K562 (cell line): ENCODE measurements around the gene NPC1L1. TPM values are rescaled to one million over a fixed set of nuclear protein-coding genes. Genes with fewer than 3 reads are reported as not detected.

Experiments used
- ATAC-seq: fragments of 200-7000 bp; cut with Tn5 transposase; 3 replicates; pipeline ENCODE4 v1.9.1; 2020; ENCODE audit warnings: moderate library complexity
- BruUV-seq: library from RNA; stranded (reverse); fragments of 400-500 nt; replicated peaks from 2 replicates; lab custom pipeline; 2021; lab: Mats Ljungman, UMichigan
- CTCF ChIA-PET: fragments of 300-600 bp; formaldehyde crosslinking; extraction: SDS; loops from one replicate; lab custom pipeline; 2021; ENCODE audit warnings: low intra/inter-chr PET ratio; lab: Yijun Ruan, JAX
- POLR2A ChIA-PET: fragments of 300-600, 350-650 bp; sonication (Branson Sonifier 250); formaldehyde crosslinking; extraction: SDS; loops from one replicate; lab custom pipeline; 2021; ENCODE audit warnings: antibody characterized with exemption, inconsistent platforms; lab: Yijun Ruan, JAX
- DNase-seq, 4 experiments: peaks; one replicate each; pipeline versions ENCODE4 v3.0.0 to v3.0.0-alpha.2; 2011 to 2018; ENCODE audit warnings: low spot score in 3 of 4, mixed read lengths in 3 of 4; ENCODE audit errors: extremely low read depth in 1 of 4
- FAIRE-seq: peaks from 2 replicates; lab custom pipeline; 2011; peaks lifted over from hg19 to GRCh38; lab: Jason Lieb, UNC
- H2AFZ ChIP-seq: 2 replicates; pipeline ENCODE4 v1.6.0; 2011; ENCODE audit warnings: low read depth, low read length, control low read depth, inconsistent platforms
- H3K27ac ChIP-seq: fragments of 200-600 bp; 3 replicates; pipeline ENCODE4 v1.8.0; 2011; ENCODE audit warnings: low read depth, mild to moderate bottlenecking, control low read depth, inconsistent platforms, low read length, moderate library complexity, mixed read lengths; ENCODE audit errors: extremely low read depth
- H3K27me3 ChIP-seq, 2 experiments: fragments of 300-600 bp in 1 of 2; 2 replicates in 1 of 2; 3 replicates in 1 of 2; pipeline versions ENCODE4 v1.6.0 to v1.8.0; 2011; ENCODE audit warnings: inconsistent platforms in 2 of 2, low read length in 2 of 2, mild to moderate bottlenecking in 1 of 2, mixed read lengths in 1 of 2, moderate library complexity in 1 of 2; ENCODE audit not compliant: control insufficient read depth in 2 of 2, insufficient read depth in 2 of 2
- H3K36me3 ChIP-seq: fragments of 300-600 bp; 3 replicates; pipeline ENCODE4 v1.8.0; 2011; ENCODE audit warnings: mild to moderate bottlenecking, low read length, inconsistent platforms; ENCODE audit not compliant: control insufficient read depth, insufficient read depth
- H3K4me1 ChIP-seq, 2 experiments: fragments of 200-600 bp in 1 of 2; replicated peaks in 1 of 2; 2 replicates in 1 of 2; 3 replicates in 1 of 2; pipeline versions ENCODE4 v1.5.1 to v1.8.0; 2011; ENCODE audit warnings: inconsistent platforms in 2 of 2, low read length in 2 of 2, mild to moderate bottlenecking in 1 of 2, mixed read lengths in 1 of 2, moderate library complexity in 1 of 2; ENCODE audit not compliant: control insufficient read depth in 2 of 2, insufficient read depth in 2 of 2
- H3K4me2 ChIP-seq: 2 replicates; pipeline ENCODE4 v1.6.1; 2011; ENCODE audit warnings: low read length, control low read depth, inconsistent platforms, mixed read lengths; ENCODE audit not compliant: insufficient read depth
- H3K4me3 ChIP-seq: fragments of 200-600 bp; sonication (generic), shearing (Covaris generic); 2 replicates; pipeline ENCODE4 v1.5.1; 2016; ENCODE audit warnings: control low read depth, inconsistent platforms
- H3K79me2 ChIP-seq: fragments of 200-600 bp; 3 replicates; pipeline ENCODE4 v1.8.0; 2011; ENCODE audit warnings: low read length, inconsistent platforms; ENCODE audit not compliant: control insufficient read depth, insufficient read depth
- H3K9ac ChIP-seq, 2 experiments: 2 replicates each; pipeline versions ENCODE4 v1.6.0 to v1.6.1; 2011; ENCODE audit warnings: low read depth in 2 of 2, low read length in 2 of 2, control low read depth in 1 of 2, inconsistent platforms in 1 of 2, mild to moderate bottlenecking in 1 of 2, mixed read lengths in 1 of 2; ENCODE audit not compliant: insufficient read depth in 1 of 2
- H3K9me1 ChIP-seq: one replicate; pipeline ENCODE4 v1.6.0; 2011; ENCODE audit warnings: inconsistent platforms, mild to moderate bottlenecking, low read length, moderate library complexity; ENCODE audit not compliant: control insufficient read depth, insufficient read depth
- H3K9me3 ChIP-seq: replicated peaks from 2 replicates; pipeline ENCODE4 v1.5.1; 2011; ENCODE audit warnings: low read depth, low read length, inconsistent platforms; ENCODE audit not compliant: control insufficient read depth, insufficient read depth
- H4K20me1 ChIP-seq: replicated peaks from 2 replicates; pipeline ENCODE4 v1.6.1; 2011; ENCODE audit warnings: low read length, inconsistent platforms, mixed read lengths; ENCODE audit not compliant: control insufficient read depth, insufficient read depth
- RUNX1 ChIP-seq: sonication (generic); IDR thresholded peaks from 2 replicates; pipeline ENCODE4 v1.6.1; 2016; ENCODE audit warnings: antibody characterized with exemption, low read depth
- WGBS: fragments of 100-300 bp; shearing (Covaris generic); methylation state at CpG from one replicate; pipeline ENCODE4 v1.1.6; 2016; ENCODE audit warnings: low coverage, mixed read lengths; ENCODE audit not compliant: insufficient coverage; ENCODE audit errors: missing lambda C conversion rate; 5-methylcytosine and 5-hydroxymethylcytosine counted together
- in situ Hi-C: fragments of 300-500 bp; cut with MboI; formaldehyde crosslinking; loops from 4 replicates; pipeline ENCODE4 v1.15.0; 2018; ENCODE audit warnings: inconsistent platforms, mixed read lengths
- intact Hi-C: fragments of 100-400 bp; cut with micrococcal nuclease; formaldehyde crosslinking; loops from 2 replicates; pipeline ENCODE4 v1.14.2; 2022
- polyA plus RNA-seq, 8 experiments: library from polyadenylated mRNA; depleted of rRNA in 4 of 8; stranded (reverse) in 5 of 8; unstranded in 3 of 8; fragments of >200 nt; fragmentation: Nextera tagmentation in 2 of 8; fragmentation: Illumina TruSeq in 1 of 8; extraction: Ambion mirVana in 2 of 8; extraction: Trizol in 1 of 8; gene quantifications; 2 replicates each; pipeline versions ENCODE4 v1.2.1 to v1.2.3, GENCODE V29; 2011 to 2014; ENCODE audit warnings: inconsistent platforms in 1 of 8, missing spikeins in 1 of 8
- small RNA-seq: library from RNA; depleted of rRNA; stranded (forward); fragments of <200 nt; gene quantifications from one replicate; pipeline ENCODE3, GENCODE V24; 2014
- total RNA-seq, 7 experiments: library from RNA; depleted of rRNA in 6 of 7; stranded (reverse); fragments of >200 nt in 6 of 7; fragmentation: Illumina TruSeq in 2 of 7; extraction: Trizol in 2 of 7; gene quantifications; 2 replicates each; pipeline versions ENCODE4 v1.2.1 to v1.2.3, GENCODE V29; 2011 to 2021; ENCODE audit warnings: low replicate concordance in 1 of 7
- TF ChIP-seq, protein P1 (sequence below), 3 experiments: IDR thresholded peaks in 2 of 3; conservative IDR thresholded peaks in 1 of 3; 2 replicates each; pipeline ENCODE4 v1.5.1; 2011 to 2012; ENCODE audit warnings: low read length in 3 of 3, mild to moderate bottlenecking in 3 of 3, control low read depth in 2 of 3, improper control_type of control experiment in 1 of 3, inconsistent platforms in 1 of 3, low read depth in 1 of 3, mixed read lengths in 1 of 3, moderate library complexity in 1 of 3; ENCODE audit not compliant: insufficient read depth in 2 of 3

Gene NPC1L1
- total and polyA plus RNA-seq, 9 of the 15 experiments (the other 6 are each of a cell fraction or from before 2014, with no cell fraction given), result 0.01 to 0.18 (median 0.07) TPM; not detected in 4

DNA sequence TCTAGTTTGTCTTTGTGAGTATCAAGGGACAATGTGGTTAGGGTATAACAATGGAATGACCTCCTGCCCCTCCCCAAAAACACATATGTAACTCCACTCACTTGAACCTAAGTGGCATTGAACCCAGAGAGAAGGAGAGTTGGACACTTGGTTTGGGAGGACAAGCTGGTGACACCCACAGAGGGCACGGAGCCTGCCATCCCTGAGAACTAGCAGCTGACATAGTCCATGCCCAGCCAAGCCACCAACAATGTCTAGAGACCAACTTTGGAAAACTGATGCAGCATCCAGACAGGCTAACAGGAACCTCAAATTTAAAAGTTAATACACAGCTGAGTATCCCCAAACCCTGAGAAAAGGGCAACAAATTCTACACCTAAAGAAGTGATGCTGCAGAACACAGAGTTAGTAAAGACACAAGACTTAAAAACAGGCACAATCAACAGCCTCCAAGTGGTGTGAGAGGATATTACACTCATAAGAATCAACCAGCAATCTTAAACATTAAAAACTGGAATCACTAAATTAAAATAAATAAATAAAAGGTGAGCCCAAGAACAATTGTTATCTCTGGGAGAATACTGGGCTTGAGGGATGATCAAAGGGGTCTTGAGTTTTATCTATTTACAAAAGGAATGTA is 77.8 kb downstream of the NPC1L1 start:
- Histone ChIP-seq H3K4me3 (no peak overlapping the region), H3K27me3 (no peaks in the 10 kb centered on the region), H3K4me1 (peaks cover 0 to 9% of the 10 kb centered on the region in 2 experiments; a peak in 1 of 5 replicates), H3K9me3 (no peaks in the 10 kb centered on the region), H4K20me1 (peaks cover 2% of the 10 kb centered on the region; the same call in 1 of the 2 replicates), H3K4me2 (no peak overlapping the region), H3K79me2 (peaks cover 54% of the 10 kb centered on the region), H3K36me3 (peaks cover 54% of the 10 kb centered on the region), H3K9me1 (no peaks in the 10 kb centered on the region), H3K9ac (no peak overlapping the region), H2AFZ (no peak overlapping the region), H3K27ac (no peak overlapping the region)
- ATAC-seq, result peak; percentile 44; the same call in 2 of the 3 replicates
- ChIA-PET POLR2A (interaction anchor here (0.6 to 1.0 kb wide), 2 partner anchors 28 to 89 kb away, joined by 3 read pairs; no protein-coding TSS in a partner anchor), CTCF (no interaction called here)
- intact Hi-C loops, result loop anchor here (10.0 kb wide), 1 partner anchor 58 kb away; no protein-coding TSS in a partner anchor
- DNase-seq, result peak in 2 of 4 experiments; percentile 8 to 29
- TF ChIP-seq, protein P1, sequence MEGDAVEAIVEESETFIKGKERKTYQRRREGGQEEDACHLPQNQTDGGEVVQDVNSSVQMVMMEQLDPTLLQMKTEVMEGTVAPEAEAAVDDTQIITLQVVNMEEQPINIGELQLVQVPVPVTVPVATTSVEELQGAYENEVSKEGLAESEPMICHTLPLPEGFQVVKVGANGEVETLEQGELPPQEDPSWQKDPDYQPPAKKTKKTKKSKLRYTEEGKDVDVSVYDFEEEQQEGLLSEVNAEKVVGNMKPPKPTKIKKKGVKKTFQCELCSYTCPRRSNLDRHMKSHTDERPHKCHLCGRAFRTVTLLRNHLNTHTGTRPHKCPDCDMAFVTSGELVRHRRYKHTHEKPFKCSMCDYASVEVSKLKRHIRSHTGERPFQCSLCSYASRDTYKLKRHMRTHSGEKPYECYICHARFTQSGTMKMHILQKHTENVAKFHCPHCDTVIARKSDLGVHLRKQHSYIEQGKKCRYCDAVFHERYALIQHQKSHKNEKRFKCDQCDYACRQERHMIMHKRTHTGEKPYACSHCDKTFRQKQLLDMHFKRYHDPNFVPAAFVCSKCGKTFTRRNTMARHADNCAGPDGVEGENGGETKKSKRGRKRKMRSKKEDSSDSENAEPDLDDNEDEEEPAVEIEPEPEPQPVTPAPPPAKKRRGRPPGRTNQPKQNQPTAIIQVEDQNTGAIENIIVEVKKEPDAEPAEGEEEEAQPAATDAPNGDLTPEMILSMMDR (IDR thresholded peaks at IDR 0.05 in 2 of 3, conservative IDR thresholded peaks at IDR 0.05 in 1 of 3; ENCODE audit: insufficient read depth in 2 of 3, low read depth in 1 of 3, low read length in 3 of 3), result peak in 2 of 3 experiments; percentile 9 to 22; a peak in 2 of 6 replicates
- TF ChIP-seq RUNX1, result no peak
- BruUV-seq, result no TSS peak
- in situ Hi-C loops, result no loop called here
- 85% methylated on average over 1 of the region's 1 CpG for WGBS
- FAIRE-seq, result peak; percentile 58

Small RNA genes lying within 50 kb of the gene (small RNA-seq; reads per million reads assigned to genes)
- gene RNU6-1097P, result not detected

Other genes with a start within 250 kb of the NPC1L1 start
- 0.09 and 0.16 TPM in 2 replicates for gene CAMK2B, start 215.7 kb downstream of the NPC1L1 start, total RNA-seq (2014; rRNA removed)
- gene CAMK2B, start 215.7 kb downstream of the NPC1L1 start, total RNA-seq (2014; rRNA removed; fragmentation: Illumina TruSeq; extraction: Trizol), result not detected in 2 replicates
- gene CAMK2B, start 215.7 kb downstream of the NPC1L1 start, total RNA-seq (2015; rRNA removed; fragmentation: Illumina TruSeq; extraction: Trizol), result 0.04 TPM in 2 replicates
- gene CAMK2B, start 215.7 kb downstream of the NPC1L1 start, total RNA-seq (2021), result 0.29 TPM in 1 of 2 replicates, not detected in the other
- gene CAMK2B, start 215.7 kb downstream of the NPC1L1 start, polyA plus RNA-seq (2011; rRNA removed), result 0.04 and 0.12 TPM in 2 replicates
- 0.07 and 0.10 TPM in 2 replicates for gene CAMK2B, start 215.7 kb downstream of the NPC1L1 start, polyA plus RNA-seq (2014; fragmentation: Illumina TruSeq; extraction: Trizol)
- not detected for gene CAMK2B, start 215.7 kb downstream of the NPC1L1 start, polyA plus RNA-seq (2014; fragmentation: Nextera tagmentation; extraction: Ambion mirVana)
- gene CAMK2B, start 215.7 kb downstream of the NPC1L1 start, polyA plus RNA-seq (2014; rRNA removed), result 0.05 and 0.08 TPM in 2 replicates
- gene NUDCD3, start 50.7 kb downstream of the NPC1L1 start, total RNA-seq (2014; rRNA removed), result 38.9 and 44.2 TPM in 2 replicates
- 34.1 and 34.5 TPM in 2 replicates for gene NUDCD3, start 50.7 kb downstream of the NPC1L1 start, total RNA-seq (2014; rRNA removed; fragmentation: Illumina TruSeq; extraction: Trizol)
- 32.2 and 36.5 TPM in 2 replicates for gene NUDCD3, start 50.7 kb downstream of the NPC1L1 start, total RNA-seq (2015; rRNA removed; fragmentation: Illumina TruSeq; extraction: Trizol)
- 64.2 and 67.5 TPM in 2 replicates for gene NUDCD3, start 50.7 kb downstream of the NPC1L1 start, total RNA-seq (2021)
- gene NUDCD3, start 50.7 kb downstream of the NPC1L1 start, polyA plus RNA-seq (2011; rRNA removed), result 44.1 and 48.8 TPM in 2 replicates
- gene NUDCD3, start 50.7 kb downstream of the NPC1L1 start, polyA plus RNA-seq (2014; fragmentation: Illumina TruSeq; extraction: Trizol), result 36.6 and 42.6 TPM in 2 replicates
- gene NUDCD3, start 50.7 kb downstream of the NPC1L1 start, polyA plus RNA-seq (2014; fragmentation: Nextera tagmentation; extraction: Ambion mirVana), result 10 to 100 TPM; 24.8 to 51.1 TPM
- gene NUDCD3, start 50.7 kb downstream of the NPC1L1 start, polyA plus RNA-seq (2014; rRNA removed), result 33.2 and 37.9 TPM in 2 replicates
- 102 and 133 TPM in 2 replicates for gene DDX56, start 32.6 kb upstream of the NPC1L1 start, total RNA-seq (2014; rRNA removed)
- 91.2 and 103 TPM in 2 replicates for gene DDX56, start 32.6 kb upstream of the NPC1L1 start, total RNA-seq (2014; rRNA removed; fragmentation: Illumina TruSeq; extraction: Trizol)
- 89.1 and 90.8 TPM in 2 replicates for gene DDX56, start 32.6 kb upstream of the NPC1L1 start, total RNA-seq (2015; rRNA removed; fragmentation: Illumina TruSeq; extraction: Trizol)
- gene DDX56, start 32.6 kb upstream of the NPC1L1 start, total RNA-seq (2021), result 145 and 155 TPM in 2 replicates
- 110 and 120 TPM in 2 replicates for gene DDX56, start 32.6 kb upstream of the NPC1L1 start, polyA plus RNA-seq (2011; rRNA removed)
- 114 and 133 TPM in 2 replicates for gene DDX56, start 32.6 kb upstream of the NPC1L1 start, polyA plus RNA-seq (2014; fragmentation: Illumina TruSeq; extraction: Trizol)
- gene DDX56, start 32.6 kb upstream of the NPC1L1 start, polyA plus RNA-seq (2014; fragmentation: Nextera tagmentation; extraction: Ambion mirVana), result 10 to 100 TPM; 33.0 to 45.2 TPM
- gene DDX56, start 32.6 kb upstream of the NPC1L1 start, polyA plus RNA-seq (2014; rRNA removed), result 96.7 and 109 TPM in 2 replicates
- gene TMED4, start 40.9 kb upstream of the NPC1L1 start, total RNA-seq (2014; rRNA removed), result 40.0 and 53.8 TPM in 2 replicates
- 40.6 and 42.1 TPM in 2 replicates for gene TMED4, start 40.9 kb upstream of the NPC1L1 start, total RNA-seq (2014; rRNA removed; fragmentation: Illumina TruSeq; extraction: Trizol)
- 43.8 and 44.3 TPM in 2 replicates for gene TMED4, start 40.9 kb upstream of the NPC1L1 start, total RNA-seq (2015; rRNA removed; fragmentation: Illumina TruSeq; extraction: Trizol)
- gene TMED4, start 40.9 kb upstream of the NPC1L1 start, total RNA-seq (2021), result 44.5 and 44.6 TPM in 2 replicates
- gene TMED4, start 40.9 kb upstream of the NPC1L1 start, polyA plus RNA-seq (2011; rRNA removed), result 64.0 and 75.5 TPM in 2 replicates
- 40.5 and 44.2 TPM in 2 replicates for gene TMED4, start 40.9 kb upstream of the NPC1L1 start, polyA plus RNA-seq (2014; fragmentation: Illumina TruSeq; extraction: Trizol)
- 10 to 100 TPM; 20.3 to 23.1 TPM for gene TMED4, start 40.9 kb upstream of the NPC1L1 start, polyA plus RNA-seq (2014; fragmentation: Nextera tagmentation; extraction: Ambion mirVana)
- gene TMED4, start 40.9 kb upstream of the NPC1L1 start, polyA plus RNA-seq (2014; rRNA removed), result 55.3 and 56.4 TPM in 2 replicates
- gene OGDH, start 65.3 kb upstream of the NPC1L1 start, total RNA-seq (2014; rRNA removed), result 38.6 and 50.0 TPM in 2 replicates
- 20.5 and 21.8 TPM in 2 replicates for gene OGDH, start 65.3 kb upstream of the NPC1L1 start, total RNA-seq (2014; rRNA removed; fragmentation: Illumina TruSeq; extraction: Trizol)
- gene OGDH, start 65.3 kb upstream of the NPC1L1 start, total RNA-seq (2015; rRNA removed; fragmentation: Illumina TruSeq; extraction: Trizol), result 19.4 and 20.2 TPM in 2 replicates
- gene OGDH, start 65.3 kb upstream of the NPC1L1 start, total RNA-seq (2021), result 80.3 and 86.6 TPM in 2 replicates
- 23.5 and 44.6 TPM in 2 replicates for gene OGDH, start 65.3 kb upstream of the NPC1L1 start, polyA plus RNA-seq (2011; rRNA removed)
- 58.8 and 59.1 TPM in 2 replicates for gene OGDH, start 65.3 kb upstream of the NPC1L1 start, polyA plus RNA-seq (2014; fragmentation: Illumina TruSeq; extraction: Trizol)
- 1 to 10 TPM; 3.1 to 6.3 TPM for gene OGDH, start 65.3 kb upstream of the NPC1L1 start, polyA plus RNA-seq (2014; fragmentation: Nextera tagmentation; extraction: Ambion mirVana)
- gene OGDH, start 65.3 kb upstream of the NPC1L1 start, polyA plus RNA-seq (2014; rRNA removed), result 31.4 and 31.6 TPM in 2 replicates
- 4.5 and 8.0 TPM in 2 replicates for gene ZMIZ2, start 207.5 kb upstream of the NPC1L1 start, total RNA-seq (2014; rRNA removed)
- gene ZMIZ2, start 207.5 kb upstream of the NPC1L1 start, total RNA-seq (2014; rRNA removed; fragmentation: Illumina TruSeq; extraction: Trizol), result 2.6 and 4.3 TPM in 2 replicates
- 4.9 and 5.9 TPM in 2 replicates for gene ZMIZ2, start 207.5 kb upstream of the NPC1L1 start, total RNA-seq (2015; rRNA removed; fragmentation: Illumina TruSeq; extraction: Trizol)
- 34.7 and 40.3 TPM in 2 replicates for gene ZMIZ2, start 207.5 kb upstream of the NPC1L1 start, total RNA-seq (2021)
- 5.2 and 12.7 TPM in 2 replicates for gene ZMIZ2, start 207.5 kb upstream of the NPC1L1 start, polyA plus RNA-seq (2011; rRNA removed)
- 15.5 and 22.3 TPM in 2 replicates for gene ZMIZ2, start 207.5 kb upstream of the NPC1L1 start, polyA plus RNA-seq (2014; fragmentation: Illumina TruSeq; extraction: Trizol)
- under 1 TPM; 0.13 to 0.18 TPM for gene ZMIZ2, start 207.5 kb upstream of the NPC1L1 start, polyA plus RNA-seq (2014; fragmentation: Nextera tagmentation; extraction: Ambion mirVana)
- gene ZMIZ2, start 207.5 kb upstream of the NPC1L1 start, polyA plus RNA-seq (2014; rRNA removed), result 19.1 and 20.0 TPM in 2 replicates